ENCODE results near the gene OR5H15.

DNA sequence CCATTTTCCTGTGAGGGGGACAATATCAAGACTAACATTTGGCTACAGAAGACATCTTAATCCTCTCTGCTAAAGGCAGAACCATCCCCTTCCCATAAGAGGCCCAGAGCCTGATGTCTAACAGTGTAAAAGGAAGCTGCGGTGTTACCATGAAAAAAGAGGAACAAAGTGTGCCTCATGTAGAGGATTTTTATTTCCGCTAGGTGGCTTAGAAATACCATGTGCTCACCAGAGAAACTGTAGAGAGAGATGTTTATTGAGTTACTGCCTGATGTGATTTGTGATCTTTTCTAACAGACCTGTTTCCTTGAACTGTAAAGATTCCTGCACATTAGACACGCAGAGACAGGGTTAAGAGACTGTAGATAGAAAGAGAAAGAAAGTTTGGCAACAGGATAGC, 22.0 kb downstream of the OR5H15 start:
- no peak for TF ChIP-seq POLR2AphosphoS5 (IDR thresholded peaks at IDR 0.05)
- TF ChIP-seq, protein P1, sequence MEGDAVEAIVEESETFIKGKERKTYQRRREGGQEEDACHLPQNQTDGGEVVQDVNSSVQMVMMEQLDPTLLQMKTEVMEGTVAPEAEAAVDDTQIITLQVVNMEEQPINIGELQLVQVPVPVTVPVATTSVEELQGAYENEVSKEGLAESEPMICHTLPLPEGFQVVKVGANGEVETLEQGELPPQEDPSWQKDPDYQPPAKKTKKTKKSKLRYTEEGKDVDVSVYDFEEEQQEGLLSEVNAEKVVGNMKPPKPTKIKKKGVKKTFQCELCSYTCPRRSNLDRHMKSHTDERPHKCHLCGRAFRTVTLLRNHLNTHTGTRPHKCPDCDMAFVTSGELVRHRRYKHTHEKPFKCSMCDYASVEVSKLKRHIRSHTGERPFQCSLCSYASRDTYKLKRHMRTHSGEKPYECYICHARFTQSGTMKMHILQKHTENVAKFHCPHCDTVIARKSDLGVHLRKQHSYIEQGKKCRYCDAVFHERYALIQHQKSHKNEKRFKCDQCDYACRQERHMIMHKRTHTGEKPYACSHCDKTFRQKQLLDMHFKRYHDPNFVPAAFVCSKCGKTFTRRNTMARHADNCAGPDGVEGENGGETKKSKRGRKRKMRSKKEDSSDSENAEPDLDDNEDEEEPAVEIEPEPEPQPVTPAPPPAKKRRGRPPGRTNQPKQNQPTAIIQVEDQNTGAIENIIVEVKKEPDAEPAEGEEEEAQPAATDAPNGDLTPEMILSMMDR (IDR thresholded peaks at IDR 0.05 in 8 of 11, conservative IDR thresholded peaks at IDR 0.05 in 3 of 11): peak in 3 of 11 experiments; percentile 8 to 32 (median 27)
- no peak for TF ChIP-seq POLR2A (IDR thresholded peaks at IDR 0.05)
